Ascending aorta (tissue), 2 donors: ENCODE results near the gene KRTAP5-8. TPM values are rescaled to one million over a fixed set of nuclear protein-coding genes. Genes with fewer than 3 reads are reported as not detected.
A peak's percentile ranks its signal among the peaks of the same experiment; 100 is the strongest.
"Not testable (repeated sequence)": the region's sequence is repeated elsewhere in the genome, so short reads cannot be mapped to it uniquely, and the experiment has no call there.

Experiments used
- DNase-seq, 2 donors: peaks; one replicate each; pipeline ENCODE4 v3.0.0-alpha.2; 2019; ENCODE audit warnings: low spot score in 2 of 2
- H3K27ac ChIP-seq, 2 donors: fragments of 200-600 bp; sonication (generic); one replicate each; pipeline ENCODE4 v1.5.1; 2016 to 2017; ENCODE audit warnings: mild to moderate bottlenecking in 1 of 2
- H3K27me3 ChIP-seq: fragments of 200-600 bp; sonication (generic); one replicate; pipeline ENCODE4 v1.5.1; 2017
- H3K36me3 ChIP-seq, 2 donors: fragments of 200-600 bp; sonication (generic); one replicate each; pipeline ENCODE4 v1.5.1; 2016
- H3K4me1 ChIP-seq, 2 donors: fragments of 200-600 bp; sonication (generic); one replicate each; pipeline ENCODE4 v1.5.1; 2016 to 2017; ENCODE audit warnings: mild to moderate bottlenecking in 1 of 2
- H3K4me3 ChIP-seq, 2 donors: fragments of 200-600 bp; sonication (generic); one replicate each; pipeline ENCODE4 v1.5.1; 2016 to 2017; ENCODE audit warnings: mild to moderate bottlenecking in 1 of 2
- H3K9me3 ChIP-seq, 2 donors: fragments of 200-600 bp; sonication (generic); one replicate each; pipeline ENCODE4 v1.5.1; 2016
- intact Hi-C: fragments of 100-400 bp; cut with DNase I; formaldehyde crosslinking; loops from one replicate; pipeline ENCODE4 v1.15.1; 2023
- total RNA-seq: library from RNA; depleted of rRNA; stranded (reverse); fragments of >200 nt; gene quantifications from one replicate; pipeline ENCODE4 v1.1.0, GENCODE V29; 2016
- TF ChIP-seq, protein P1 (sequence below), 3 experiments: fragments of 200-600 bp in 2 of 3; fragments of 450-650 bp in 1 of 3; sonication (generic) in 2 of 3; IDR thresholded peaks; one replicate each; pipeline ENCODE4 v1.5.1; 2016 to 2019; ENCODE audit warnings: antibody characterized with exemption in 3 of 3, mild to moderate bottlenecking in 1 of 3, moderate library complexity in 1 of 3

The KRTAP5-8 gene
- total RNA-seq, 1 donor from 2014 or later = not detected

DNA sequence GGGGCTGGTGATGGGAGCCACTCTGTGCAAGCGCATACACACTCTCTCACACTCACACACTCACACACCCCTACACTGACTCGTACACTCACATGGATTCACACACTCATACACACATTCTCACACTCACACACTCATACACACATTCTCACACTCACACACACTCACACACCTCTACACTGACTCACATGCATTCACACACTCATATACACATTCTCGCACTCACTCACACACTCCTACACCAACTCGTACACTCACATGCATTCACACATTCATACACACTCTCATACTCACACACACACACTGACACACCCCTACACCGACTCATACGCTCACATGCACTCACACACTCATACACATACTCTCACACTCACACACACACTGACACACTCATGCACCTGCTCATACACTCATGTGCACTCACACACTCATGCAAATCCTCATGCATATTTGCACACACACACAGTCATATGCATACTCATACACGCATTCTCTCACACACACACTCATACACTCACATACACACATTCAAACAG, 39.7 kb downstream of the KRTAP5-8 start:
- intact Hi-C loops = no loop called here
- Histone ChIP-seq H3K4me3 (no peak overlapping the region), H3K4me1 (no peaks in the 10 kb centered on the region), H3K9me3 (no peaks in the 10 kb centered on the region), H3K36me3 (no peaks in the 10 kb centered on the region), H3K27me3 (no peaks in the 10 kb centered on the region), H3K27ac (no peak overlapping the region)
- TF ChIP-seq, protein P1, sequence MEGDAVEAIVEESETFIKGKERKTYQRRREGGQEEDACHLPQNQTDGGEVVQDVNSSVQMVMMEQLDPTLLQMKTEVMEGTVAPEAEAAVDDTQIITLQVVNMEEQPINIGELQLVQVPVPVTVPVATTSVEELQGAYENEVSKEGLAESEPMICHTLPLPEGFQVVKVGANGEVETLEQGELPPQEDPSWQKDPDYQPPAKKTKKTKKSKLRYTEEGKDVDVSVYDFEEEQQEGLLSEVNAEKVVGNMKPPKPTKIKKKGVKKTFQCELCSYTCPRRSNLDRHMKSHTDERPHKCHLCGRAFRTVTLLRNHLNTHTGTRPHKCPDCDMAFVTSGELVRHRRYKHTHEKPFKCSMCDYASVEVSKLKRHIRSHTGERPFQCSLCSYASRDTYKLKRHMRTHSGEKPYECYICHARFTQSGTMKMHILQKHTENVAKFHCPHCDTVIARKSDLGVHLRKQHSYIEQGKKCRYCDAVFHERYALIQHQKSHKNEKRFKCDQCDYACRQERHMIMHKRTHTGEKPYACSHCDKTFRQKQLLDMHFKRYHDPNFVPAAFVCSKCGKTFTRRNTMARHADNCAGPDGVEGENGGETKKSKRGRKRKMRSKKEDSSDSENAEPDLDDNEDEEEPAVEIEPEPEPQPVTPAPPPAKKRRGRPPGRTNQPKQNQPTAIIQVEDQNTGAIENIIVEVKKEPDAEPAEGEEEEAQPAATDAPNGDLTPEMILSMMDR (IDR thresholded peaks at IDR 0.05) = no peak
- no peak for DNase-seq

DNA sequence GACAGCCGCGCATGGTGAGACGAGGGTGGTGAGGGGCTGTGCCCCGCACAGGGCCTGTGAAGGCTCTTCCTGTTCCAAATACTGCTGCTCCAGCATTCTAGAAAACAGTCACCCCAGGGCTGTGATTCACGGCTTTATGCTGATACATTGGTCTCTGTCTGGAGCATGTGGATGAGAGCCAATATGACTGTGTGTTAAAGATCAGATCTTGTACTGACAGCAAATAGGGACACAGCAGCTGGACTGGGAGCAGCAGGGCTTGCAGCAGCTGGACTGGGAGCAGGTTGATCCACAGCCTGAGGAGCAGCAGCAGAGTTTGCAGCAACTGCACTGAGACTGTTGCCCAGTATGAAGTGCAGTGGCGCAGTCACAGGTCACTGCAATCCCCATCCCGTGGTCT, 41.7 kb downstream of the KRTAP5-8 start:
- DNase-seq, H3K36me3 ChIP-seq, H3K9me3 ChIP-seq, H3K4me1 ChIP-seq, H3K27ac ChIP-seq, H3K27me3 ChIP-seq, intact Hi-C loops, H3K4me3 ChIP-seq: not testable (repeated sequence)

DNA sequence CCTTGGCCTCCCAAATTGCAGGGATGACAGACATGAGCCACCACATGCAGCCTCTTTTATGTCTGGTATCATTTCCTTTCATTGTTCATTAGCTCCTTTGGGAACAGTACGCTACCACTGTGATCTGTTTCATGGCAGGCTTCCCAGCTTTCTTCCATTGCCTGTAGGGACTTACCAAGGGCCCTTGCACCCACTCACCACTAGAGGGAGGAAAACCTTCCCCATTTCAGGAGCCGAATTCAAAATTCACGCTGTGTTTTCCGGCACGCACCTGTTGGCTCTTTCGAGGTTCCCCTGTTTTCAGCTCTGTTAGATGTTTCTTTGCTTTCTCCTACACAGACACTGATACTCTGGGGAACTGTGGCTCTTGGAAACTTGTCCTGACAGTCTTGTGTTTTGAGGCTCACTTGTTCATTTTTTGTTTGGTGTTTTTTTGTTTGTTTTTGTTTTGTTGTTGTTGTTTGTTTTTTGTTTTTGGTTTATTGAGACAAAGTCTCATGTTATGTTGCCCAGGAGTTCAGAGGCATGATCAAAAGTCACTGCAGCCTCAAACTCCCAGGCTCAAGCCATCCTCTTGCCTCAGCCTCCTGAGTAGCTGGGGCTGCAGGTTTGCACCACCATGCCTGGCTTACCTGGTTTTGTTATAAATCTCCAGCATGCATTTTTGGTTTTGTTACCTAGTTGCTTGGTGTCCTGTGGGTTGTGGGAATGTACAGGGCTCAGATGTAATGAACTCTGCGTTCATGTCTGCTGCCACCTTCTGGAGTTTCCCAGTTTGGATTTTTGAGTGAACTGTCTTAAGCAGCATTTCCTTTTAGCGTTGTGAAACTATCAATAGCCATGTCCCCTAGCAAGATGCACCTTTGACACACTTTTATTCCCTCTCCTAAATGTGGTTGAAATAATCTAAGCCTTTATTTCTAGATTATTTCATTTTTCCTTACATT, 42.5 kb downstream of the KRTAP5-8 start:
- H3K27me3 ChIP-seq = no peaks in the 10 kb centered on the region
- H3K27ac ChIP-seq = no peak overlapping the region
- H3K4me1 ChIP-seq = no peaks in the 10 kb centered on the region
- intact Hi-C loops = no loop called here
- DNase-seq = peak in 1 of 2 donors; percentile 67
- TF ChIP-seq, protein P1 (IDR thresholded peaks at IDR 0.05) = peak; percentile 27 to 72 (median 66)
- no peak overlapping the region for H3K4me3 ChIP-seq
- no peaks in the 10 kb centered on the region for H3K9me3 ChIP-seq
- no peaks in the 10 kb centered on the region for H3K36me3 ChIP-seq

DNA sequence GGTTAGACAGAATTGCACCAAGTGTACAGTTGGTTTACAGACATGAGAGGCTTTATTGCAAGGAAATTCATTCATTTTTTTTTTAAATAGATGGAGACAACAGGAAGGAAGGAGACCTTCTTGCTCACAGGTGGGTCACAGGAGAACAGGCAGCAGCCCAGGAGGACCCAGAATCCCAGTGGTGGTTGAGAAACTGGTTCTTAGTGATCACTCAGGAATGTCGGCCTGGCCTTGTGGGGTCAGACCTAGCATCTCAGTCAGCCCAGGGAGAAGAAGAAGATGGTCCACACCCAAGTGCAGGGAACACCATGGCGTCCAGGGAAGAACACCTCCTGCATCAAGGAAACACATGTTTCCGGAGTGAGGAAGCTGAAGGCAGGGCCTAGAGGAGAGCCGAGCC, 44.0 kb downstream of the KRTAP5-8 start:
- Histone ChIP-seq H3K4me1 (no peaks in the 10 kb centered on the region), H3K27me3 (no peaks in the 10 kb centered on the region), H3K9me3 (no peaks in the 10 kb centered on the region), H3K36me3 (no peaks in the 10 kb centered on the region), H3K27ac (no peak overlapping the region), H3K4me3 (no peak overlapping the region)
- DNase-seq = no peak
- TF ChIP-seq, protein P1 (IDR thresholded peaks at IDR 0.05) = no peak
- intact Hi-C loops = no loop called here

DNA sequence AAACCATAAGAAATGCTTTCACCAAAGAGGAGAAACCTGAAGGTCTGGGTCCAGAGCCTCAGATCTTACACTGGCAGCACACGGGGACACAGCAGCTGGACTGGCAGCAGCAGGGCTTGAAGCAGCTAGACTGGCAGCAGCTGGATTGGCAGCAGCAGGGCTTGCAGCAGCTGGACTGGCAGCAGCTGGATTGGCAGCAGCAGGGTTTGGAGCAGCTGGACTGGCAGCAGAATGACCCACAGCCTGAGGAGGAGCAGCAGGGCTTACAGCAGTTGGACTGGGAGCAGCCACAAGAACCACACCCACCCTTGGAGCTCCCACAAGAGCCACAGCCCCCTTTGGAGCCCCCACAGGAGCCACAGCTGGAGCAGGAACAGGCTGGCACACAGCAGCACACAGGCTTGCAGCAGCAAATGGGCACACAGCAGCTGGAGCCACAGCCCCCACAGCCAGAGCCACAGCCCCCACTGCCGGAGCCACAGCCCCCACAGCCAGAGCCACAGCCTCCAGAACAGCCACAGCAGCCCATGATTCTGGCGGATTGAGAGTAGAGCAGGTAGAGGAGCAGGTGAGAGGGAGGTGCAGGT, 44.6 kb downstream of the KRTAP5-8 start, which contains the start of gene KRTAP5-11:
TSS of gene KRTAP5-11 (minus strand) at position 567 of the 587 bp plus-strand sequence. CDS start at position 529, 38 bp downstream.
- no peaks in the 10 kb centered on the region for H3K27me3 ChIP-seq
- H3K27ac ChIP-seq = no peak within 1 kb of the TSS
- no peak for DNase-seq
- no peaks in the 10 kb centered on the region for H3K9me3 ChIP-seq
- no peaks in the 10 kb centered on the region for H3K36me3 ChIP-seq
- H3K4me1 ChIP-seq = no peaks in the 10 kb centered on the region
- H3K4me3 ChIP-seq = no peak within 1 kb of the TSS
- TF ChIP-seq, protein P1 (IDR thresholded peaks at IDR 0.05) = no peak
- intact Hi-C loops = no loop called here

DNA sequence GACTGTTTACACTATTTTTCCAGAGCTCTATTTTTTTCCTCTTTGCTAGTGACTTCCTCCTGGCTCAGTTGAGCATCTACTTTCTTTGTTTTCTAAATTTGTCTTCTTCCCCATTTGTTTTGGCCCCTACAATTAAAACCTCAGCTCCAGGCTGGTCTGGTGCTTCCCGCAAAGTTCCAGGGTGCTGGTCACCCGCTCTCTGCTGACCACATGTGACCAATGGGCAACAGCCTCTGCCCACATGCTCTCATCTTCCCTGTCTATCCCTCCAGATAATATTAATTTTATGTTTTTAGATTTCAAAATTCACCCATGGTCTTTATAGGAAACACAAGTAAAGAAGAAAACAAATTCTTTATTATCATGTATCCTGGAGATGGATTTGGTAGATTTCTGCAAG, 45.1 kb downstream of the KRTAP5-8 start:
- DNase-seq, H3K4me3 ChIP-seq, H3K4me1 ChIP-seq, H3K9me3 ChIP-seq, intact Hi-C loops, H3K27me3 ChIP-seq, H3K36me3 ChIP-seq, H3K27ac ChIP-seq: not testable (repeated sequence)

DNA sequence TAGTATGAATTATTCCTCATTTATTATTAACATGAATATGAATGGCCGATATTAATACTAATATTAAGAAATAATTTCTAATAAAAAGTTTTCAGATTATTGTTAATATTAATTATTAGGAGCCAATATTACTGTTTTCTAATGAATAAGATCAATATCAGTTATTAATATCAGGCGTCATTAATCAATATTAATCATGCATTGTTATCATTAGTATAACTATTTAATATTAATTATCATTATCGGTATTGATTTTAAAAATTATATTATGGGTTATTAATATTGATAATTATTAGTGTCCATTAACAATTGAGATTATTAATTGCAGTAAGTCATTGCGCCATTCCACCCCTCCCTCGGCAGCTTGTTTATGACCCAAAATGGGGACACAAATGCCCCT, 47.8 kb downstream of the KRTAP5-8 start:
- not testable (repeated sequence) for H3K4me1 ChIP-seq

DNA sequence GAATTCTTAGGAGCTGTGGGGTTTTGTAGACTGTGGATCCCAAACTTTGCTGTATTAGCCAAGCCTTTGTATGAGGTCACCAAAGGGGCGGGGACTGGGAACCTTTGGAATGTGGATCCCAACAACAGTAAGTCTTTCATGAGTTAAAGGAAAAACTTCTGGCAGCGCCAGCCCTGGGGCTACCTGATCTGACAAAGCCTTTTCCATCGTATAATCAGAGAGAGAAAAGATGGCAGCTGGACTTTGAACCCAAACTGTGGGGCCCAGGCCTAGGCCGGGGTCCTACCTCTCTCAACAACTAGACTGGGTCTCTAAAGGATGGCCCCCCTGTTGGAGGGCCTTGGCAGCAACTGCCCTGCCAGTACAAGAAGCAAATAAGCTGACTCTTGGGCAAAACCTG, 50.5 kb downstream of the KRTAP5-8 start:
- H3K36me3 ChIP-seq, H3K4me3 ChIP-seq, H3K27me3 ChIP-seq, H3K9me3 ChIP-seq, H3K4me1 ChIP-seq, H3K27ac ChIP-seq, DNase-seq, intact Hi-C loops: not testable (repeated sequence)

More for the DNA sequence above, 47.8 kb downstream of the KRTAP5-8 start:
- H3K27me3 ChIP-seq, DNase-seq, H3K36me3 ChIP-seq, intact Hi-C loops, H3K27ac ChIP-seq, H3K4me3 ChIP-seq, H3K9me3 ChIP-seq: not testable (repeated sequence)
